ENCODE results near the gene PPP1CB. TPM values are rescaled to one million over a fixed set of nuclear protein-coding genes. Genes with fewer than 3 reads are reported as not detected.

Gene PPP1CB
- total and polyA plus RNA-seq, 10 of the 15 experiments (the other 5 are each of a cell fraction or from before 2014, with no cell fraction given), result 37.5 to 176 (median 84.9) TPM

DNA sequence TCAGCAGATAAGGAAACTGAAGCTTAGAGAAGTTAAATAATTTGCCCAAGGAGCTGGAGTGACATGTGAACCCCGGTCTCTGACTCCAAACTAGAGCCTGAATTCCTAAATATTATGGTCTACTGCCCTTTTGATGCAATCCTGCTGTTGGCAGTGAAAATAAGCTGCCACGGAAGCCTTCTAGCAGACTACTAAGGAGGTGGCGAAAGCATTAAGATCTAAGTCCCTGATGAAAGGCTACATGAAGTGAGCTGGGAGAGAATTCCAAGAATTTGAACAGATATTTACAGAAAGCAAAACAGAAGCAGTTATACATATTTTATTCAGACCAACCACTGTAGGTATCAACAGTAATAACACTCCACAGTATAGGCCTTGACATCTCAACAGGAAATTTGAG, 90.4 kb downstream of the PPP1CB start:
- ChIA-PET RAD21 (ENCODE audit: unreplicated experiment) (no interaction called here), CTCF (no interaction called here), SMC1A (ENCODE audit: uncharacterized antibody, unreplicated experiment) (interaction anchor here (0.6 to 1.0 kb wide), 2 partner anchors 18 to 34 kb away, joined by 3 read pairs; no protein-coding TSS in a partner anchor), POLR2A (no interaction called here)
- in situ Hi-C loops (cut with MboI) (no loop called here), intact Hi-C loops (cut with micrococcal nuclease; ENCODE audit: unreplicated experiment) (no loop called here)
- Histone ChIP-seq H3K79me2 (ENCODE audit: control insufficient read depth, insufficient read depth, low read length) (no peaks in the 10 kb centered on the region), H3K27me3 (replicated peaks in 1 of 2; ENCODE audit: control insufficient read depth in 2 of 2, insufficient read depth in 2 of 2, low read length in 1 of 2) (no peaks in the 10 kb centered on the region), H2AFZ (ENCODE audit: control insufficient read depth, low read depth, low read length) (no peak overlapping the region), H3K4me3 (no peak overlapping the region), H3K4me1 (ENCODE audit: control insufficient read depth, insufficient read depth, low read length) (no peaks in the 10 kb centered on the region), H3K36me3 (ENCODE audit: control insufficient read depth in 2 of 2, insufficient read depth in 2 of 2, low read length in 1 of 2) (no peaks in the 10 kb centered on the region), H3K4me2 (ENCODE audit: control insufficient read depth, insufficient read depth) (no peak overlapping the region), H4K20me1 (ENCODE audit: control insufficient read depth, insufficient read depth) (no peaks in the 10 kb centered on the region), H3K27ac (ENCODE audit: control insufficient read depth, insufficient read depth) (no peak overlapping the region), H3K9me3 (replicated peaks; ENCODE audit: control insufficient read depth, insufficient read depth, low read length) (no peaks in the 10 kb centered on the region), H3K9ac (ENCODE audit: control insufficient read depth, insufficient read depth, low read length) (no peak overlapping the region)
- ATAC-seq, result no peak
- FAIRE-seq, result no peak
- no TSS peak for BruUV-seq (replicated peaks)
- 67% methylated on average over 3 of the region's 3 CpGs for WGBS (ENCODE audit: insufficient coverage, insufficient replicate concordance, low lambda C conversion rate, missing lambda C conversion rate)
- no peak for DNase-seq (ENCODE audit: low read depth, low spot score)
- TF ChIP-seq HDAC2 (IDR thresholded peaks at IDR 0.05) (no peak), ZNF274 (IDR thresholded peaks at IDR 0.05; ENCODE audit: insufficient read depth, insufficient read length) (no peak), BMI1 (IDR thresholded peaks at IDR 0.05; ENCODE audit: borderline replicate concordance) (no peak), SRF (IDR thresholded peaks at IDR 0.05; ENCODE audit: low read depth in 2 of 2, low read length in 2 of 2) (no peak), NFXL1 (IDR thresholded peaks at IDR 0.05; ENCODE audit: borderline replicate concordance) (no peak), ASH2L (IDR thresholded peaks at IDR 0.05; ENCODE audit: borderline replicate concordance, low read depth) (no peak), LARP7 (IDR thresholded peaks at IDR 0.05) (no peak), JUND (IDR thresholded peaks at IDR 0.05; ENCODE audit: low read depth, low read length) (no peak), EP300 (IDR thresholded peaks at IDR 0.05; ENCODE audit: borderline replicate concordance in 1 of 2, control insufficient read depth in 1 of 2, low read depth in 2 of 2, low read length in 2 of 2) (no peak), MYC (IDR thresholded peaks at IDR 0.05; ENCODE audit: insufficient read depth, insufficient read length, insufficient replicate concordance, low read length, severe bottlenecking) (no peak), HCFC1 (IDR thresholded peaks at IDR 0.05; ENCODE audit: low read length) (no peak), NFYB (IDR thresholded peaks at IDR 0.05; ENCODE audit: insufficient read depth, low read depth, low read length) (no peak), BRCA1 (IDR thresholded peaks at IDR 0.05; ENCODE audit: low read depth, low read length) (no peak)
- TF ChIP-seq, protein P1, sequence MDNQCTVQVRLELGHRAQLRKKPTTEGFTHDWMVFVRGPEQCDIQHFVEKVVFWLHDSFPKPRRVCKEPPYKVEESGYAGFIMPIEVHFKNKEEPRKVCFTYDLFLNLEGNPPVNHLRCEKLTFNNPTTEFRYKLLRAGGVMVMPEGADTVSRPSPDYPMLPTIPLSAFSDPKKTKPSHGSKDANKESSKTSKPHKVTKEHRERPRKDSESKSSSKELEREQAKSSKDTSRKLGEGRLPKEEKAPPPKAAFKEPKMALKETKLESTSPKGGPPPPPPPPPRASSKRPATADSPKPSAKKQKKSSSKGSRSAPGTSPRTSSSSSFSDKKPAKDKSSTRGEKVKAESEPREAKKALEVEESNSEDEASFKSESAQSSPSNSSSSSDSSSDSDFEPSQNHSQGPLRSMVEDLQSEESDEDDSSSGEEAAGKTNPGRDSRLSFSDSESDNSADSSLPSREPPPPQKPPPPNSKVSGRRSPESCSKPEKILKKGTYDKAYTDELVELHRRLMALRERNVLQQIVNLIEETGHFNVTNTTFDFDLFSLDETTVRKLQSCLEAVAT (IDR thresholded peaks at IDR 0.05), result no peak

Other genes with a start within 250 kb of the PPP1CB start
- gene SPDYA, start 59.0 kb downstream of the PPP1CB start, total RNA-seq (2014; rRNA removed), result 0.33 and 0.40 TPM in 2 replicates
- gene SPDYA, start 59.0 kb downstream of the PPP1CB start, total RNA-seq (2014; rRNA removed; fragmentation: Illumina TruSeq; extraction: Trizol), result 0.54 and 0.60 TPM in 2 replicates
- gene SPDYA, start 59.0 kb downstream of the PPP1CB start, total RNA-seq (2021), result 0.46 and 0.58 TPM in 2 replicates
- gene SPDYA, start 59.0 kb downstream of the PPP1CB start, polyA plus RNA-seq (2011; rRNA removed), result 0.27 and 0.53 TPM in 2 replicates
- 0.13 TPM in 1 of 2 replicates, not detected in the other for gene SPDYA, start 59.0 kb downstream of the PPP1CB start, polyA plus RNA-seq (2014; fragmentation: Illumina TruSeq; extraction: Trizol)
- gene SPDYA, start 59.0 kb downstream of the PPP1CB start, polyA plus RNA-seq (2014; fragmentation: Nextera tagmentation; extraction: Ambion mirVana), result 1 to 10 TPM; 1.1 to 2.4 TPM
- 0.12 and 0.24 TPM in 2 replicates for gene SPDYA, start 59.0 kb downstream of the PPP1CB start, polyA plus RNA-seq (2014; rRNA removed)
- 1 to 10 TPM; 1.1 to 1.9 TPM for gene SPDYA, start 59.0 kb downstream of the PPP1CB start, polyA plus RNA-seq (2016; fragmentation: Nextera tagmentation; extraction: Ambion mirVana)
- 16.0 and 18.2 TPM in 2 replicates for gene TRMT61B, start 118.5 kb downstream of the PPP1CB start, total RNA-seq (2014; rRNA removed)
- 15.3 and 19.5 TPM in 2 replicates for gene TRMT61B, start 118.5 kb downstream of the PPP1CB start, total RNA-seq (2014; rRNA removed; fragmentation: Illumina TruSeq; extraction: Trizol)
- gene TRMT61B, start 118.5 kb downstream of the PPP1CB start, total RNA-seq (2021), result 14.7 and 15.7 TPM in 2 replicates
- 19.3 and 30.0 TPM in 2 replicates for gene TRMT61B, start 118.5 kb downstream of the PPP1CB start, polyA plus RNA-seq (2011; rRNA removed)
- 13.1 and 14.0 TPM in 2 replicates for gene TRMT61B, start 118.5 kb downstream of the PPP1CB start, polyA plus RNA-seq (2014; fragmentation: Illumina TruSeq; extraction: Trizol)
- gene TRMT61B, start 118.5 kb downstream of the PPP1CB start, polyA plus RNA-seq (2014; fragmentation: Nextera tagmentation; extraction: Ambion mirVana), result 10 to 100 TPM; 18.1 to 23.0 TPM
- gene TRMT61B, start 118.5 kb downstream of the PPP1CB start, polyA plus RNA-seq (2014; rRNA removed), result 10.4 and 12.8 TPM in 2 replicates
- gene TRMT61B, start 118.5 kb downstream of the PPP1CB start, polyA plus RNA-seq (2016; fragmentation: Nextera tagmentation; extraction: Ambion mirVana), result 10 to 100 TPM; 23.2 to 23.7 TPM
- 88.6 and 109 TPM in 2 replicates for gene WDR43, start 142.8 kb downstream of the PPP1CB start, total RNA-seq (2014; rRNA removed)
- 139 and 142 TPM in 2 replicates for gene WDR43, start 142.8 kb downstream of the PPP1CB start, total RNA-seq (2014; rRNA removed; fragmentation: Illumina TruSeq; extraction: Trizol)
- 105 and 108 TPM in 2 replicates for gene WDR43, start 142.8 kb downstream of the PPP1CB start, total RNA-seq (2021)
- gene WDR43, start 142.8 kb downstream of the PPP1CB start, polyA plus RNA-seq (2011; rRNA removed), result 153 and 179 TPM in 2 replicates
- 84.4 and 103 TPM in 2 replicates for gene WDR43, start 142.8 kb downstream of the PPP1CB start, polyA plus RNA-seq (2014; fragmentation: Illumina TruSeq; extraction: Trizol)
- 10 to 100 TPM; 39.3 to 39.6 TPM for gene WDR43, start 142.8 kb downstream of the PPP1CB start, polyA plus RNA-seq (2014; fragmentation: Nextera tagmentation; extraction: Ambion mirVana)
- 61.8 and 67.4 TPM in 2 replicates for gene WDR43, start 142.8 kb downstream of the PPP1CB start, polyA plus RNA-seq (2014; rRNA removed)
- 10 to 100 TPM; 75.6 to 79.5 TPM for gene WDR43, start 142.8 kb downstream of the PPP1CB start, polyA plus RNA-seq (2016; fragmentation: Nextera tagmentation; extraction: Ambion mirVana)
- gene TOGARAM2, start 229.5 kb downstream of the PPP1CB start, total RNA-seq (2014; rRNA removed), result 0.06 and 0.11 TPM in 2 replicates
- gene TOGARAM2, start 229.5 kb downstream of the PPP1CB start, total RNA-seq (2014; rRNA removed; fragmentation: Illumina TruSeq; extraction: Trizol), result not detected in 2 replicates
- gene TOGARAM2, start 229.5 kb downstream of the PPP1CB start, total RNA-seq (2021), result not detected in 2 replicates
- not detected in 2 replicates for gene TOGARAM2, start 229.5 kb downstream of the PPP1CB start, polyA plus RNA-seq (2011; rRNA removed)
- 0.03 TPM in 1 of 2 replicates, not detected in the other for gene TOGARAM2, start 229.5 kb downstream of the PPP1CB start, polyA plus RNA-seq (2014; fragmentation: Illumina TruSeq; extraction: Trizol)
- not detected for gene TOGARAM2, start 229.5 kb downstream of the PPP1CB start, polyA plus RNA-seq (2014; fragmentation: Nextera tagmentation; extraction: Ambion mirVana)
- 0.01 TPM in 1 of 2 replicates, not detected in the other for gene TOGARAM2, start 229.5 kb downstream of the PPP1CB start, polyA plus RNA-seq (2014; rRNA removed)
- gene TOGARAM2, start 229.5 kb downstream of the PPP1CB start, polyA plus RNA-seq (2016; fragmentation: Nextera tagmentation; extraction: Ambion mirVana), result not detected

All from GM12878 (cell line).